Measurements from ENCODE around the gene RPL28. TPM values are rescaled to one million over a fixed set of nuclear protein-coding genes. Genes with fewer than 3 reads are reported as not detected.

Gene RPL28
- total and polyA plus RNA-seq, 2 of the 4 experiments (the other 2 are of a cell fraction): 386 to 1,693 TPM

DNA sequence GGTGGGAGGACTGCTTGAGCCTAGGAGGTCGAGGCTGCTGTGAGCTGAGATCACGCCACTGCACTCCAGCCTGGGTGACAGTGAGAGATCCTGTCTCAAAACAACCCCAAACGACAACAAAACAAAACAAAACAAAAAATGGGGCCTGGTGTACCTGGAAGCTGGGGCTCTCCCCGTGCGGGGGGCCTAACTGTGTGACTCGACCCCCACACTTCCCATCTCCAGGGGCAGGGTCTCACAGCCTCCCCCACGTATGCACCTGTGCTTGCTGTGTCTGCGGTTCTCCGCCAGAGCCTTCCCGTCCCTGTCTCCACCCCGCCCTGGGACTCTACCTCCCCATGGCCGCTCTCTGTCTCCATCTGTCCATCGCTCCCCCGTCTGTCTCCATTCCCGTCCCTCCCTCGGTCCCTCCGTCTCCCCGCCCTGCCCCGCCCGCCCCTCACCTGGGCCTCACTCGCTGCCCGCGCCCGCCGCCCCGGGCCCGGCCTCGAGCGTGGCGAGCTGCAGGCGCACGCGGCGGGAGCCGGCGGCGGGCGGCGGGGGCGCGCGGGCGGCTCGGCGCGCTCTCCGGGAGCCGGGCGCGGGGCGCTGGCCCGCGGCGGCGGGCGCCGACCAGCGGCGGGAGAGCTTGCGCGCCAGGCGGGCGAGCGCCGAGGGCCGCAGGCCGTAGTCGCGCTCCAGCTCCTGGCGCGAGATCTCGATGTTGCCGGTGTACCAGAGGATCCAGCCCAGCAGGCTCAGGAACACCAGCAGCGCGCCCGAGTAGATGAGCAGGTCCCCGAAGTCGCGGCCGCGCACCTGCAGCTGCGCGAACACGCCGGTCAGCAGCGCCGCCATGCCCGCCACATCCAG lies 2.2 kb upstream of the RPL28 start:
- Histone ChIP-seq H3K9me3 (ENCODE audit: control insufficient read depth, insufficient read depth, low read length) (no peaks in the 10 kb centered on the region), H3K79me1 (ENCODE audit: low read depth in 1 of 2, low read length in 2 of 2) (peaks cover 14 to 31% of the 10 kb centered on the region in 2 experiments; a peak in 3 of 4 replicates), H4K20me1 (ENCODE audit: insufficient read depth, low read length) (peaks cover 28% of the 10 kb centered on the region), H3K23ac (ENCODE audit: low read depth, low read length) (peak overlapping the region; percentile 70; the same call in 1 of the 2 replicates), H3K4me1 (ENCODE audit: control insufficient read depth, insufficient read depth, low read length) (peaks cover 26% of the 10 kb centered on the region), H3K27me3 (ENCODE audit: control insufficient read depth, insufficient read depth, low read length) (no peaks in the 10 kb centered on the region), H4K5ac (ENCODE audit: low read depth, low read length) (peak overlapping the region; percentile 81; the same call in 1 of the 2 replicates), H4K91ac (ENCODE audit: insufficient read depth, low read depth, low read length) (peak overlapping the region; percentile 60; the same call in 1 of the 2 replicates), H2BK120ac (ENCODE audit: low read depth, low read length) (peak overlapping the region; percentile 36), H3K4ac (ENCODE audit: low read depth, low read length) (peak overlapping the region; percentile 44), H3K14ac (replicated peaks; ENCODE audit: low read depth, low read length) (0 out of 2 replicates have a peak overlapping the region, but pooled peaks have one; percentile 22), H2BK5ac (ENCODE audit: low read depth, low read length, poor library complexity, severe bottlenecking) (peak overlapping the region; percentile 69), H2BK15ac (ENCODE audit: low read depth, low read length) (peak overlapping the region; percentile 9; the same call in 1 of the 3 replicates), H3K4me3 (ENCODE audit: insufficient read depth, low read depth, low read length) (peak overlapping the region; percentile 54), H3K36me3 (ENCODE audit: control insufficient read depth, insufficient read depth, low read length) (peaks cover 21% of the 10 kb centered on the region), H2BK20ac (ENCODE audit: low read depth, low read length) (no peak overlapping the region), H2AFZ (replicated peaks; ENCODE audit: low read length, poor library complexity) (peak overlapping the region; percentile 90), H3K56ac (ENCODE audit: extremely low read depth, insufficient read depth, low read length) (no peak overlapping the region), H3K9me1 (ENCODE audit: insufficient read depth, low read length) (peaks cover 7% of the 10 kb centered on the region), H4K8ac (ENCODE audit: low read depth in 2 of 2, low read length in 2 of 2) (peak overlapping the region; percentile 79 to 88), H3K9ac (ENCODE audit: low read depth, low read length) (peak overlapping the region; percentile 86), H3K27ac (ENCODE audit: insufficient read depth, low read length) (peak overlapping the region; percentile 84), H3K18ac (ENCODE audit: low read depth, low read length) (peak overlapping the region; percentile 54; the same call in 1 of the 2 replicates), H2AK5ac (ENCODE audit: low read depth, low read length) (peak overlapping the region; percentile 49), H3K4me2 (ENCODE audit: low read depth, low read length) (peak overlapping the region; percentile 93), H2AK9ac (replicated peaks; ENCODE audit: low read depth, low read length, poor library complexity) (peak overlapping the region; percentile 29)
- in situ Hi-C loops (cut with MboI; ENCODE audit: low sequenced_read_pairs) (loop anchor here (10.0 kb wide), 1 partner anchor 89 kb away; no protein-coding TSS in a partner anchor), dilution Hi-C loops (cut with HindIII; ENCODE audit: low sequenced_read_pairs, unreplicated experiment) (no loop called here), intact Hi-C loops (cut with micrococcal nuclease) (no loop called here)
- WGBS, 2 experiments (ENCODE audit: extremely low coverage in 2 of 2, insufficient read length in 1 of 2): 3% methylated on average over 51 of the region's 88 CpGs; no CpG with 5 or more reads in 1 of the 2 experiments
- CTCF ChIA-PET: interaction anchor here (0.6 to 1.2 kb wide), 5 partner anchors 44 to 242 kb away, joined by 3 to 7 read pairs (median 4); partner anchors contain the start of gene KMT5C
- POLR2A ChIA-PET (ENCODE audit: unreplicated experiment): interaction anchor here (0.5 to 0.9 kb wide), 3 partner anchors 14 to 242 kb away, joined by 4 to 11 read pairs (median 4); no protein-coding TSS in a partner anchor
- ATAC-seq (ENCODE audit: low read depth): peak; percentile 43
- BruUV-seq (replicated peaks): no TSS peak
- peak; percentile 70 for DNase-seq
- no peak; the same call in 1 of the 2 replicates for TF ChIP-seq MXI1 (IDR thresholded peaks at IDR 0.05; ENCODE audit: borderline replicate concordance, low read depth, low read length)
- TF ChIP-seq CEBPB (IDR thresholded peaks at IDR 0.05; ENCODE audit: low read depth, low read length): no peak
- no peak for TF ChIP-seq MAFK (IDR thresholded peaks at IDR 0.05; ENCODE audit: low read depth, low read length)
- no peak for TF ChIP-seq BHLHE40 (IDR thresholded peaks at IDR 0.05; ENCODE audit: low read depth, low read length)
- TF ChIP-seq CHD1 (IDR thresholded peaks at IDR 0.05; ENCODE audit: low read depth, low read length): no peak
- peak; percentile 51 for TF ChIP-seq RAD21 (IDR thresholded peaks at IDR 0.05; ENCODE audit: low read length)
- TF ChIP-seq, protein P1, sequence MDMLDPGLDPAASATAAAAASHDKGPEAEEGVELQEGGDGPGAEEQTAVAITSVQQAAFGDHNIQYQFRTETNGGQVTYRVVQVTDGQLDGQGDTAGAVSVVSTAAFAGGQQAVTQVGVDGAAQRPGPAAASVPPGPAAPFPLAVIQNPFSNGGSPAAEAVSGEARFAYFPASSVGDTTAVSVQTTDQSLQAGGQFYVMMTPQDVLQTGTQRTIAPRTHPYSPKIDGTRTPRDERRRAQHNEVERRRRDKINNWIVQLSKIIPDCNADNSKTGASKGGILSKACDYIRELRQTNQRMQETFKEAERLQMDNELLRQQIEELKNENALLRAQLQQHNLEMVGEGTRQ (IDR thresholded peaks at IDR 0.05; ENCODE audit: low read depth, low read length): no peak
- no peak for TF ChIP-seq FOS (IDR thresholded peaks at IDR 0.05; ENCODE audit: low read depth, low read length)
- no peak for TF ChIP-seq MAZ (IDR thresholded peaks at IDR 0.05; ENCODE audit: borderline replicate concordance, low read depth, low read length)
- TF ChIP-seq NFE2L2 (IDR thresholded peaks at IDR 0.05; ENCODE audit: low read depth, low read length): no peak
- TF ChIP-seq POLR2A (IDR thresholded peaks at IDR 0.05; ENCODE audit: low read depth, low read length): 0 out of 2 replicates have a peak, but pooled peaks have one; percentile 24
- TF ChIP-seq, protein P2, sequence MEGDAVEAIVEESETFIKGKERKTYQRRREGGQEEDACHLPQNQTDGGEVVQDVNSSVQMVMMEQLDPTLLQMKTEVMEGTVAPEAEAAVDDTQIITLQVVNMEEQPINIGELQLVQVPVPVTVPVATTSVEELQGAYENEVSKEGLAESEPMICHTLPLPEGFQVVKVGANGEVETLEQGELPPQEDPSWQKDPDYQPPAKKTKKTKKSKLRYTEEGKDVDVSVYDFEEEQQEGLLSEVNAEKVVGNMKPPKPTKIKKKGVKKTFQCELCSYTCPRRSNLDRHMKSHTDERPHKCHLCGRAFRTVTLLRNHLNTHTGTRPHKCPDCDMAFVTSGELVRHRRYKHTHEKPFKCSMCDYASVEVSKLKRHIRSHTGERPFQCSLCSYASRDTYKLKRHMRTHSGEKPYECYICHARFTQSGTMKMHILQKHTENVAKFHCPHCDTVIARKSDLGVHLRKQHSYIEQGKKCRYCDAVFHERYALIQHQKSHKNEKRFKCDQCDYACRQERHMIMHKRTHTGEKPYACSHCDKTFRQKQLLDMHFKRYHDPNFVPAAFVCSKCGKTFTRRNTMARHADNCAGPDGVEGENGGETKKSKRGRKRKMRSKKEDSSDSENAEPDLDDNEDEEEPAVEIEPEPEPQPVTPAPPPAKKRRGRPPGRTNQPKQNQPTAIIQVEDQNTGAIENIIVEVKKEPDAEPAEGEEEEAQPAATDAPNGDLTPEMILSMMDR (conservative IDR thresholded peaks at IDR 0.05; ENCODE audit: low read depth, low read length): peak; percentile 54
- no peak for TF ChIP-seq RFX5 (IDR thresholded peaks at IDR 0.05; ENCODE audit: low read depth, low read length)
- no peak for TF ChIP-seq RCOR1 (IDR thresholded peaks at IDR 0.05; ENCODE audit: insufficient replicate concordance, low read length)

Measured in IMR-90 (cell line).